ENCODE results near the gene TRABD2B. TPM values are rescaled to one million over a fixed set of nuclear protein-coding genes. Genes with fewer than 3 reads are reported as not detected.

The TRABD2B gene
- total and polyA plus RNA-seq, 8 donors: 0.99 to 5.2 (median 3.3) TPM

DNA sequence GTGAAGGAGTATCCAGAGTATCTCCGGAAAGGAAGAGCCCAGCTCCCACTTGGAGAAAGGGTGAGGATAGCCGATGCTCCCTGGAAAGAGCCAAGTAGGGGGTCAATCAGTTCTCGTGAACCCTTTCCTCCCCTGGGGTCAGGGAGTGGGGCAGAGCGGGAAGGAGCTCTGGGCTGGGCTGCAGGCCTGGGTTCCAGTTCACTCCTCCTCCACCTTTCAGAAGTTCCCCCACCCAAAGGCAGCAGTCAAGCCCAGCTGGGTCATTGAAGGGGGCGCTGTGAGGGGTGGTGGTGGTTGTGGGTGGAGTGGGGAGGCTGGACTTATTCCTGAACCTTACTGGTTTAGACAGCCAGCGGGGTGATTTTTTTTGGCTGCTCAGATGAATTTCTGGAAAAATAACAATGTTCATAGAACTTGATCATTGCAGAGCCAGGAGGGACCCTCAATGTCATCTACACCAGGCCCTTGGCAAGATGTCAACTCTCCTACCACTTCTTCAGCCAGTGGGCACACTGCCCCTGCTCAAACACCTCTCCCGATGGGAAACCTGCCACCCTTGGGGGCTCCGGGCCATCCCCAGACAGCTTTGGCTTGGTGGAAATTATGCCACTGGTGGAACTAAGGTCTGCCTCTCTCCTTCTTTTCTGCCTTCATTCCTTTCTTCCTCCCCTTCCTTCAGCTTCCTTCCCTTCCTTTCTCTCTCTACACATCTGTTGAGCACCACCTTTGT is 235.8 kb downstream of the TRABD2B start:
- Histone ChIP-seq H3K36me3 (no peaks in the 10 kb centered on the region), H3K27ac (no peak overlapping the region), H3K27me3 (no peaks in the 10 kb centered on the region), H3K9me3 (no peaks in the 10 kb centered on the region), H3K4me3 (no peak overlapping the region), H3K4me1 (no peaks in the 10 kb centered on the region)
- no peak for ATAC-seq
- TF ChIP-seq CTCF (IDR thresholded peaks at IDR 0.05): no peak
- intact Hi-C loops (cut with DNase I): no loop called here
- peak in 2 of 4 donors; percentile 3 to 32 for DNase-seq

DNA sequence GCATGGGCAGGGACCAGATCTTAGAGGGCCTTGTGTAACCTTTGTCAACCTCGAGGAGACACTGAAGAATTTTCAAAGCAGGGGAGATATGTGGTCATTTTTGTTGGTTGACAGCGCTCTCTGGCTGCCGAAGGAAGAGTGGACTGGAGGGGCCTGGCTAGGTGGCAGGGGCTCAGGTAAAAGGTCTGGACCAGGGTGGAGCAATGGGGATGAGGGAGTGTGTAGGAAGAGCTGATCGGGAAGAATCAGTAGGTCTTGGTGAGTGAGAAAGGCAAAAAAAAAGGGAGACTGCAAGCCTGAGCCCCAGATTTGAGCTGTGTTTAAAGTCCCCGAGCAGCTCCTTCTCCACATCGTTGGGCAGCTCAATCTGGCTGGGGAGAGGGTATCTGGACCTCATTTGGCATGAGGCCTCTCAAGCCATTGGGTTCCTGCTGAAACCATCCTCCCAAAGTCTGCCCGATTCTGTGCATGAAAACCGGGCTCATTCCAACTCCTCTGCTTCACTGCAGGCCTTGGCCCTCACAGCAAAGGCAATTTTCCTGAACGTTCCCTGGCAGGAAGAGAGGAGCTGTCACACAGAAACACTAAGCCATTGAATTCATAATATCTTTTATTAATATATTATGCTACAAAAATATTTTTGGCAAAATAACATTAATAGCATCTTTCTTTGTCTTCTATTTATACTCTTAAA is 237.1 kb downstream of the TRABD2B start:
- no peaks in the 10 kb centered on the region for H3K36me3 ChIP-seq
- intact Hi-C loops (cut with DNase I): no loop called here
- no peak for ATAC-seq
- no peak overlapping the region for H3K4me3 ChIP-seq
- DNase-seq: no peak
- no peaks in the 10 kb centered on the region for H3K4me1 ChIP-seq
- H3K9me3 ChIP-seq: no peaks in the 10 kb centered on the region
- H3K27me3 ChIP-seq: no peaks in the 10 kb centered on the region
- no peak for TF ChIP-seq CTCF (IDR thresholded peaks at IDR 0.05)
- H3K27ac ChIP-seq: no peak overlapping the region

DNA sequence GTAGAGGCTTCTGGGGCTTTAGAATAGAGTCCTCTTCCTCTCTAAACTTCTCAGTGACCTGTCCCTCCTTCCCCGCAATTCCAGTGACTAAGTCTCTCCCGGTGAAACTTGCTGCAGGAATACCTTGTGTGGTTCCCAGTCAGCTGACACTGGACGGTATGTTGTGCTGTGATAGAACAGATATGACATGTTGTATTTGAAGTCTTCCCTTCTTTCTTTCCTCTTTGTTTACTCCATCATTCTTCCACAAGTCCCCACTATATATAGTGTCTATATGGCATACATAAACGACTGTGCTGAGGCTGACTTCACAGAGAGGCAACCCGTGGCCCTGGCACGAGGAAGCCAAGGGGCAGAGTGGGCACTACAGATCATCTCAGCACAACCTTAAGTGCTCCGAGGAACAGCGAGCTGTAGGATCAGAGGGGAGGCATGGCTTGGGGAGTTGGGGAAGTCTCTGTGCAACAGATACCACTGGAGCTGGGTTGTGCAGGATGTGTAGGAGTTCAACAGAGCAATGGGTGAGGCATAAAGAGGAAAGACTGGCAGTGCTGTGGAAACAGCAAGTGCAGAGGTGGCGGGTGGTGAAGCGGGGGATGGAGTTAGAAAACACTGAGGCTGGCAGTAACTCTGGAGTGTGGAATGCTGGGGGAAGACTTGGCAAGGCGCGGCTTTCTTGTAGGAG is 237.8 kb downstream of the TRABD2B start:
- intact Hi-C loops (cut with DNase I): no loop called here
- ATAC-seq: no peak
- DNase-seq: no peak
- no peak overlapping the region for H3K4me3 ChIP-seq
- TF ChIP-seq CTCF (IDR thresholded peaks at IDR 0.05): no peak
- H3K36me3 ChIP-seq: no peaks in the 10 kb centered on the region
- H3K27ac ChIP-seq: no peak overlapping the region
- no peaks in the 10 kb centered on the region for H3K27me3 ChIP-seq
- H3K4me1 ChIP-seq: no peaks in the 10 kb centered on the region
- H3K9me3 ChIP-seq: no peaks in the 10 kb centered on the region

GRCh38 chr1:47758341-47759250 is 238.6 kb downstream of the TRABD2B start:
- Histone ChIP-seq H3K4me1 (no peaks in the 10 kb centered on the region), H3K9me3 (no peaks in the 10 kb centered on the region), H3K4me3 (no peak overlapping the region), H3K27ac (no peak overlapping the region), H3K27me3 (no peaks in the 10 kb centered on the region), H3K36me3 (no peaks in the 10 kb centered on the region)
- intact Hi-C loops (cut with DNase I): no loop called here
- TF ChIP-seq CTCF (IDR thresholded peaks at IDR 0.05): no peak
- DNase-seq: no peak
- no peak for ATAC-seq
